Right cardiac atrium (tissue), 5 donors: Measurements from ENCODE around the gene OR2T8. TPM values are rescaled to one million over a fixed set of nuclear protein-coding genes. Genes with fewer than 3 reads are reported as not detected.

Source experiments
- ATAC-seq, 2 donors: fragments of 200-7000 bp; cut with Tn5 transposase; one replicate each; pipeline versions ENCODE4 v1.8.0 to v1.9.1; 2020; ENCODE audit warnings: moderate library complexity in 2 of 2, mild to moderate bottlenecking in 1 of 2
- DNase-seq, 3 donors: peaks; one replicate each; pipeline ENCODE4 v3.0.0-alpha.2; 2020
- H3K27ac ChIP-seq: one replicate; pipeline ENCODE4 v1.5.1; 2013; ENCODE audit warnings: mild to moderate bottlenecking, low read length, control low read depth, moderate library complexity
- H3K27me3 ChIP-seq: one replicate; pipeline ENCODE4 v1.6.1; 2013; ENCODE audit not compliant: control insufficient read depth, insufficient read depth
- H3K4me1 ChIP-seq: one replicate; pipeline ENCODE4 v1.6.1; 2013; ENCODE audit warnings: low read length; ENCODE audit not compliant: control insufficient read depth, insufficient read depth
- H3K4me3 ChIP-seq: one replicate; pipeline ENCODE4 v1.5.1; 2013; ENCODE audit warnings: low read length, control low read depth
- H3K9me3 ChIP-seq: one replicate; pipeline ENCODE4 v1.6.1; 2013; ENCODE audit warnings: low read length; ENCODE audit not compliant: control insufficient read depth
- WGBS: extraction: QIAGEN DNeasy Blood & Tissue Kit; methylation state at CpG from one replicate; pipeline ENCODE4 v1.1.7; 2013; 5-methylcytosine and 5-hydroxymethylcytosine counted together
- intact Hi-C, 4 donors: fragments of 100-400 bp; cut with DNase I; formaldehyde crosslinking; loops; one replicate each; pipeline versions ENCODE4 v1.11.0 to v1.14.0; 2022 to 2023
- long read RNA-seq, 4 donors: library from polyadenylated mRNA; unstranded; transcript quantifications; one replicate each; pipeline ENCODE4 v2.0.0, GENCODE V29; 2020 to 2021
- polyA plus RNA-seq: library from polyadenylated mRNA; stranded (reverse); fragments of 200-250 nt; gene quantifications from one replicate; pipeline ENCODE4 v1.2.3, GENCODE V29; 2013
- total RNA-seq, 4 donors: library from RNA; stranded (reverse); fragmentation: NEBNext Ultra II Directional; extraction: Animal tissue kit (Norgen Biotek cat#: 25700); gene quantifications; one replicate each; pipeline ENCODE4 v1.2.1, GENCODE V29; 2021
- donor health status: healthy with polysubstance abuse.
- donor health status: DM: no; HTN: yes; CAD: no.
- donor health status: DM: no; HTN: no; CAD: no.
- donor health status: DM: no; HTN: yes; CAD: no; lungs with severe emphysema.
- donor health status: DM: yes; HTN: yes; CAD: no.

The OR2T8 gene
- not detected for total RNA-seq
- polyA plus RNA-seq: not detected
- long read RNA-seq, donor 1: 0 reads
- long read RNA-seq, donor 2: 0 reads
- long read RNA-seq, donor 3: 0 reads
- long read RNA-seq, donor 4: 0 reads

- intact Hi-C loops: no loop called here
- 92% methylated on average over 2 of the region's 2 CpGs for WGBS
- DNase-seq: no peak
- ATAC-seq: no peak
- H3K9me3 ChIP-seq: no peaks in the 10 kb centered on the region
- H3K27ac ChIP-seq: no peak within 1 kb of the TSS
- H3K4me1 ChIP-seq: no peaks in the 10 kb centered on the region
- H3K27me3 ChIP-seq: no peaks in the 10 kb centered on the region
- no peak within 1 kb of the TSS for H3K4me3 ChIP-seq
Measured at GRCh38 chr1:247919952-247920351, at the start of gene OR2T8. Gene OR2T8, plus strand, starts transcription at chr1:247920252. Its CDS starts 766 bp downstream, at chr1:247921018.

- ATAC-seq: no peak
- H3K4me1 ChIP-seq: no peaks in the 10 kb centered on the region
- no peaks in the 10 kb centered on the region for H3K9me3 ChIP-seq
- H3K27ac ChIP-seq: no peak overlapping the region
- H3K27me3 ChIP-seq: no peaks in the 10 kb centered on the region
- no peak overlapping the region for H3K4me3 ChIP-seq
- DNase-seq: no peak
- 83% methylated on average over 9 of the region's 9 CpGs for WGBS
- intact Hi-C loops: no loop called here
Measured at GRCh38 chr1:247883346-247883745, 36.7 kb upstream of the OR2T8 start.

- Histone ChIP-seq H3K4me1 (no peaks in the 10 kb centered on the region), H3K9me3 (no peaks in the 10 kb centered on the region), H3K4me3 (no peak overlapping the region), H3K27me3 (no peaks in the 10 kb centered on the region), H3K27ac (no peak overlapping the region)
- no peak for ATAC-seq
- no peak for DNase-seq
- 85% methylated on average over 10 of the region's 10 CpGs for WGBS
- intact Hi-C loops: no loop called here
Measured at GRCh38 chr1:247884797-247885413, 35.1 kb upstream of the OR2T8 start.

- no peak within 1 kb of the TSS for H3K27ac ChIP-seq
- 40% methylated on average over 2 of the region's 2 CpGs for WGBS
- no peaks in the 10 kb centered on the region for H3K9me3 ChIP-seq
- intact Hi-C loops: no loop called here
- DNase-seq (no peak), ATAC-seq (no peak)
- H3K4me3 ChIP-seq: no peak within 1 kb of the TSS
- H3K27me3 ChIP-seq: no peaks in the 10 kb centered on the region
- no peaks in the 10 kb centered on the region for H3K4me1 ChIP-seq
Measured at GRCh38 chr1:247895163-247895637, 24.9 kb upstream of the OR2T8 start, which contains the start of gene OR2W3. Gene OR2W3, plus strand, starts transcription at chr1:247895587. Its CDS starts 0 bp downstream, at chr1:247895587.

GRCh38 chr1:247895976-247896375, 24.1 kb upstream of the OR2T8 start:
- Histone ChIP-seq H3K27ac (no peak overlapping the region), H3K4me1 (no peaks in the 10 kb centered on the region), H3K4me3 (no peak overlapping the region), H3K9me3 (no peaks in the 10 kb centered on the region), H3K27me3 (no peaks in the 10 kb centered on the region)
- intact Hi-C loops: no loop called here
- WGBS: 85% methylated on average over 14 of the region's 14 CpGs
- no peak for ATAC-seq
- no peak for DNase-seq

- no peaks in the 10 kb centered on the region for H3K9me3 ChIP-seq
- intact Hi-C loops: no loop called here
- H3K27me3 ChIP-seq: no peaks in the 10 kb centered on the region
- H3K4me1 ChIP-seq: no peaks in the 10 kb centered on the region
- H3K27ac ChIP-seq: no peak overlapping the region
- no peak for DNase-seq
- no peak overlapping the region for H3K4me3 ChIP-seq
- ATAC-seq: no peak
- WGBS: 78% methylated on average over 6 of the region's 6 CpGs
Measured at GRCh38 chr1:247904122-247904521, 15.9 kb upstream of the OR2T8 start.

- Histone ChIP-seq H3K9me3 (no peaks in the 10 kb centered on the region), H3K27ac (no peak overlapping the region), H3K27me3 (no peaks in the 10 kb centered on the region), H3K4me1 (no peaks in the 10 kb centered on the region), H3K4me3 (no peak overlapping the region)
- WGBS: 86% methylated on average over 13 of the region's 13 CpGs
- DNase-seq (peak in 1 of 3 donors; percentile 37), ATAC-seq (no peak)
- intact Hi-C loops: no loop called here
Measured at GRCh38 chr1:247905181-247905580, 14.9 kb upstream of the OR2T8 start.

- H3K4me1 ChIP-seq: no peaks in the 10 kb centered on the region
- H3K27ac ChIP-seq: no peak overlapping the region
- ATAC-seq (no peak), DNase-seq (no peak)
- 65% methylated on average over 9 of the region's 9 CpGs for WGBS
- H3K9me3 ChIP-seq: no peaks in the 10 kb centered on the region
- no peaks in the 10 kb centered on the region for H3K27me3 ChIP-seq
- intact Hi-C loops: no loop called here
- H3K4me3 ChIP-seq: no peak overlapping the region
Measured at GRCh38 chr1:247905910-247906503, 14.0 kb upstream of the OR2T8 start.

GRCh38 chr1:247906504-247907047, 13.5 kb upstream of the OR2T8 start:
- Histone ChIP-seq H3K4me3 (no peak overlapping the region), H3K4me1 (no peaks in the 10 kb centered on the region), H3K27me3 (no peaks in the 10 kb centered on the region), H3K9me3 (no peaks in the 10 kb centered on the region), H3K27ac (no peak overlapping the region)
- intact Hi-C loops: no loop called here
- DNase-seq (no peak), ATAC-seq (peak in 1 of 2 donors; percentile 41)
- WGBS: 50% methylated on average over 7 of the region's 7 CpGs

GRCh38 chr1:247908766-247909165, 11.3 kb upstream of the OR2T8 start:
- no peak for DNase-seq
- WGBS: 73% methylated on average over 5 of the region's 5 CpGs
- intact Hi-C loops: no loop called here

GRCh38 chr1:247913786-247914185, 6.3 kb upstream of the OR2T8 start:
- no peaks in the 10 kb centered on the region for H3K27me3 ChIP-seq
- intact Hi-C loops: no loop called here
- H3K27ac ChIP-seq: no peak overlapping the region
- no peak for ATAC-seq
- DNase-seq: no peak
- WGBS: 74% methylated on average over 2 of the region's 2 CpGs
- H3K4me1 ChIP-seq: no peaks in the 10 kb centered on the region
- H3K9me3 ChIP-seq: no peaks in the 10 kb centered on the region
- H3K4me3 ChIP-seq: no peak overlapping the region

More at GRCh38 chr1:247908766-247909165, 11.3 kb upstream of the OR2T8 start:
- H3K9me3 ChIP-seq: no peaks in the 10 kb centered on the region
- no peak overlapping the region for H3K27ac ChIP-seq
- H3K4me1 ChIP-seq: no peaks in the 10 kb centered on the region
- no peak for ATAC-seq
- H3K27me3 ChIP-seq: no peaks in the 10 kb centered on the region
- no peak overlapping the region for H3K4me3 ChIP-seq
